HG02759 (cell line): ENCODE measurements around the gene COPG2.

Source experiments
- ATAC-seq: cut with Tn5 transposase; IDR thresholded peaks from one replicate; pipeline ENCODE4 v1.9.1; 2021; ENCODE audit warnings: mild to moderate bottlenecking, moderate library complexity; ENCODE audit not compliant: unreplicated experiment

Gene COPG2

GRCh38 chr7:130478991-130479390 lies 189.6 kb downstream of the COPG2 start:
- ATAC-seq = no peak

- no peak for ATAC-seq
These were observed 192.0 kb downstream of the COPG2 start for GRCh38 chr7:130476297-130477150.

- no peak for ATAC-seq
These were observed 192.8 kb downstream of the COPG2 start for GRCh38 chr7:130475776-130476175.

GRCh38 chr7:130473876-130474275 lies 194.7 kb downstream of the COPG2 start:
- no peak for ATAC-seq

- no peak for ATAC-seq
These were observed 195.3 kb downstream of the COPG2 start for GRCh38 chr7:130473289-130473688.

- ATAC-seq = no peak
These were observed 196.6 kb downstream of the COPG2 start for GRCh38 chr7:130471974-130472373.

- ATAC-seq = no peak
These were observed 199.9 kb downstream of the COPG2 start for GRCh38 chr7:130468612-130469011.

GRCh38 chr7:130463553-130464434 lies 204.8 kb downstream of the COPG2 start:
- no peak for ATAC-seq

- ATAC-seq = no peak
These were observed 207.3 kb downstream of the COPG2 start for GRCh38 chr7:130461272-130461671.

GRCh38 chr7:130458257-130458656 lies 210.3 kb downstream of the COPG2 start:
- ATAC-seq = no peak
